ENCODE data around the gene SIKE1.
"Not testable (repeated sequence)": the region's sequence is repeated elsewhere in the genome, so short reads cannot be mapped to it uniquely, and the experiment has no call there.

Gene SIKE1

DNA sequence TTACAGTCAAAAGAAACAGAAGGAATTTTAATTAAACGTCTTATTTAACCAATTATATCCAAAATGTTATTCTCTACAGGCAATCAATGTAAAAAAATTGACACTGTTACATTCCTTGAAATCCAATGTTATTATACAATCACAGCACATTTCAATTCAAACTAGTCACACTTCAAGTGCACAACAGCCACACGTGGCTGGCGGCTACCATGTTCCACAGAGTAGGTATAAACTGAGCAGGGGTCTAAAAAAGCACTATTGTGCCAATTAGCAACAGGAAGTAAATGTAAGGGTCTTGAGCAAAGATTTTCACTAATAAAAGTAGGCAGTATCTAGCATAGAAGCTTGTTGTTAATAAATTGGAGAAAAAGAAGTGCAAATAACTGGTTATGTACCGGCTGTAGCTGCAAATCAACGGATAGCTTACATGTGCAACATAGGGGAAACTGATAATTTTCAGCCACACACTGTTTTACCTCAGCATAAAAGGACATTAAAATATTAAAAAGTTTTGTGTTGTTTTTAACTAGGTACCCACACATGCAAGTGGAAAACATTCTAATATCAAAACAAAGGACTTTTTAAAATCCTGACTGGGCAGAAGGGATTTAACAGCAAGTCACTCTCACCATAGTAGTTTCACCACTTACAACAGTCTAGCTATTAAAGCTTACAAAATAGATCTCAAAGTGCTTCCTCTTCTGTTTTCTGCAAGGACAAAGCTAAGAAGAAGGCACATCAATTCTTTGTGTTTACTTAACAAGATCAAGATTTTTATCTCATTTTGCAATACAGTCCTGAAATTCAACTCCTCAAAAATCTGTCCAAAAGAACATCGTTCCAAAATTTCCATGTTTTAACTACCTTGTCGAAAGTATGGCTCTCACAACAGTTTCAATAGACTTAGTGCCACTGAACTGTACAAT, 25.2 kb downstream of the SIKE1 start:
- no peak for DNase-seq

DNA sequence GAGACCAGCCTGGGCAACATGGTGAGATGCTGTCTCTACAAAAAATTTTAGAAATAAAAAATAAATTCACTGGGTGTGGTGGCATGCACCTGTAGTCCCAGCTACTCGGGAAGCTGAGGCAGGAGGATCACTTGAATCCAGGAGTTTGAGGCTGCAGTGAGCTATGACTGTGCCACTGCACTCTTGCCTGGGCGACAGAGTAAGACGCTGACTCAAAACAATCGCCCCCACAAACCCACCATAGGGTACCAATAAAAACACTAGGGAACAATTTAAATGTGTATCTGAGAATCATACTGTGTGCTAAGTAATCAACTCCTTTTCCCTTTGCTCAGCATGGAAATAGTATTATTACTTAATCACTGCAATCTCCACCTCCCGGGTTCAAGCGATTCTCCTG, 26.8 kb downstream of the SIKE1 start:
- not testable (repeated sequence) for DNase-seq

DNA sequence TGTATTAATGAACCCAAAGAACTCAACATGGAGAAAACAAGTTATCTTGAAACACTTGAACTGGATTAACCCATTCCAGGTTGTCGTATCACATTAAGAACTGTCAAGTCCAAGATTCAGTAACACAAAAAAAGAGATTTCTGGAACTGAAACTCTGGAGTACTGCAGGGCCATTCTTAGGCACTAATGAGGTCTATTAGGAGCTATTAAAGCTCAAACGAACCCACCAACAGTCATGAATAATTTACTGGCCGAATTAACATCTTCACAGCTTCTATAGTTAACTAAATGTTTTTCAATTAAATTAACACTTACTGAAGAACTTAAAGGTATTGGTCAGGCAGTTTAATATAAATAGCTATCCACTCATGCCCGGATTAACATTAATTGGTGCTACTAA, 27.3 kb downstream of the SIKE1 start:
- DNase-seq: peak in 1 of 2 experiments; percentile 12

DNA sequence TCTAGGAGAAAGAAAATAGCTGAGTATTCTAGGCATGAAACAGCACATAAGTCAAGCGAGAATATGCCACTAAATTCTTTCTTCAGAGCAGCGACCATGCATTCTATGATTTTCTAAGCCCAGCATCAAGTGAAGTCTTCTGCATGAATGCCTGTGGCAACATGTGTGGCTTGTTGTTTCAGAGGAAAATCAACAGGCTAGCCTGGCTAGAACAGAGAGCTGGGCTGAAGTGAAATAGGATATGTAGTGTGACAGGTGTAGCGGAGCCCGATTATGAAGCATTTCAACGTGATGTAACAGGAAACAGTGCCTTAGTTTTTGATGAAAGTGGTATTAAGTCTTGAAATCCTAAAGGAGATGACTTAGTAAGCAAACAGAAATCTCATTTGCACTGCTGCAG, 29.7 kb downstream of the SIKE1 start:
- DNase-seq: peak in 1 of 2 experiments; percentile 68

DNA sequence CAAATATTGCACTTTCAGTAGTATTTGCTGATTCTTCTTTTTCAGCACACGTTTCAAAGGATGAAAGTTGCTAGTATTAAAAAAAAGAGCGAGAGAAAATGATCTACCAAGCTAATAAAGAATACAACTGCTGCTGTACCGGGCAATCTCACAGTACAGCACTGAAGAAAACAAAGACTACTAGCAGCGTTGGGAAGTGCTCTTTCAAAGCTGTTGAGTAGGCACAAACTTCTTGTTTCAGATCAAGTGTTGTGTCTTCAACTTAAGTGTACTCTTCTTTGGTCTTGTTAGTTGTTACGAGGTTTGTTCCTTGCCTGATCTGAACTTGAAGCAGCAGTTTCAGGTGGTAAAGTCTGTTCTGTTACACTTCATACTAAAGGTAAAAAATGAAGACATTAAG, 30.6 kb downstream of the SIKE1 start:
- DNase-seq: no peak

DNA sequence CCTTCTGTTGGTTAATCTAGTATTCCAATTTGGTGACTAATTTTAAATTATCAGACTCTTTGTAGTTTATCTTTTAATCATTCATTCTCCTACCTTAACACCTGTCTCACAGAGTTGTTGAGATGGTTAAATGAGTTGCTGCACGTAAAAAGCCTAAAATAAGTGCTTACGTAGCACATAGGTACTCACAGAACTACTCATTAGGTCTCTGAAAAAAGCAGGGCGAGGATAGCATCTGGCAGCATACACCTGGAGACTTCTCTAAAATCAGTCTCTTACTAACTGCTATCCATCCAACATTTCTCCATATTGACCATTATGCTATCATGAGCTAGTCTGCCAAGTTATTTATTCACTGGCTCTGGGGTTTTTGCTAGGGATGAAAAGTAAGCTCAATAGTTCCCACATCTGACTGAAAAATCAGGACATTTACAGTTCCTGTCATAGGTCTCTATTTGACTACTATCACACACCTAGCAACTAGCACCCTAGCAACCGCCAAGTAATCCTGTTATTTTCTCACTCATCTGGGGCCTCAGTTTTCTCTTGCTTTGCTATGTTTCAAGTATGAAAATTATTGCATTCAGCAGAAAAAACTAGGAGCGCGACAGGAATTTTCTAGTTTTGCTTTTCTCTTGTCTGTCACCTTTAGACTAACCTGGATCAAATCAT, 33.9 kb downstream of the SIKE1 start:
- no peak for DNase-seq

DNA sequence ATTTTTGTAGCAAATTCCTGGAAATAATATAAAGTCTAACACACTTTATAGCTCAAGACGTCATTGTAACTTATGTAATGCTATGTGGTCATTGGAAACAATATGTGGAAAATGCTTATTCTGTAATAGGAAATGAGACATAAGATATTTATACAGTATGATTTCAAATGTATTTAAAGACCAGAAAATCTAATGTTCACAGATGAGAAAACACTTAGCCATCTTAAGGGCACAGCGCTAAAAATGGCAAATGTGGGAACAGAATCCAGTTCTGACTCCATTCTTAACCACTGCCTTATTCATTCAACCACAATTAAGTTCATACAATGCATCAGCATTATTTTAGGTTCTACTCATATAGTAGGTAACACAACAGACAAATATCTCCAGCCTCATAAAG, 35.2 kb downstream of the SIKE1 start:
- DNase-seq: no peak

DNA sequence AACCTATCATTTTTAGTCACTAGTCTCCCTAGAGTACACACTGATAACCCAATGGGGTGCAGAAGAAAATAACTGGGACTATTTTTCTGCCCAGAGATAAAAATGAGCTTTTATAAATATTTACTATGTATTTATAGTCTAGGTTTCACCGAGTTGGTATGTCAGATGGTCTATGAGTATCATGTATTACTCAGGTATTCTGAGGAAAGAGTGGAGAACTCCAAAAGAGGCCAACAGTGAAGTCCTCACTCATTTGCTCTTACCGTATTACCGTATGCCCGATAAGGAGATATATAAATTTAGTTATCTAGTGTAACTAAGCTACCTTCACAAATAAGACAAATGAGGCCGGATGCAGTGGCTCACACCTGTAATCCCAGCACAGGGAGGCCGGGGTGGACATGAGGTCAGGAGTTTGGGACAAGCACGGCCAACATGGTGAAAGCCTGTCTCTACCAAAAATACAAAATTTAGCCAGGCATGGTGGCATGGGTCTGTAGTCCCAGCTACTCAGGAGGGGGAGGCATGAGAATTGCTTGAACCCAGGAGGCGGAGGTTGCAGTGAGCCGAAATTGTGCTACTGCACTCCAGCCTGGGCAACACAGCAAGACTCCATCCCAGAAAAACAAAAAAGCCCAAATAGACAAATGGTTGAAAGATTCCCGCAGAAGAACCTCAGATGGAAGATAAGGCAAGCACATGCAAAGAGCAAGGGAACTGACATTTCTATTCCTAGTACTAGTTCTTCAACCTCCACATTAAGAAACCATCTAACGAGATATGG, 38.3 kb downstream of the SIKE1 start:
- no peak for DNase-seq

DNA sequence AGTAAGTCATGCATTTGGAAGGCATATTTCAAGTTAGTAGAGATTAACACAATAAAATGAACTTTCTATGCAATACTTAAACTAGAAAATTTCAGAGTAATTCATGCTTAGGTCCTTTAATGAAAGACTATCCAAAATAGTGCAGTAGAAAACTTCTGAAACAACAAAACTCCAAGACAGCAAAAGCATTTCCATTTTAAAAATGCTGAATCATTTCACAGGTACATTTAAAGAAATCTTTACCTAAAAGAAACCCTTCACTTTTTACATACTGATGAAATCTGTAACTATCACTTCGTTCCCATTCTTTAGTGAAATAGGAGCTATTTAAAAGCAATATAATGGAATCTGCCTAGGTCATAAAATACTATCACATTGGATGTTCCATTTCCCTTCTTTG, 40.2 kb downstream of the SIKE1 start:
- DNase-seq: no peak

DNA sequence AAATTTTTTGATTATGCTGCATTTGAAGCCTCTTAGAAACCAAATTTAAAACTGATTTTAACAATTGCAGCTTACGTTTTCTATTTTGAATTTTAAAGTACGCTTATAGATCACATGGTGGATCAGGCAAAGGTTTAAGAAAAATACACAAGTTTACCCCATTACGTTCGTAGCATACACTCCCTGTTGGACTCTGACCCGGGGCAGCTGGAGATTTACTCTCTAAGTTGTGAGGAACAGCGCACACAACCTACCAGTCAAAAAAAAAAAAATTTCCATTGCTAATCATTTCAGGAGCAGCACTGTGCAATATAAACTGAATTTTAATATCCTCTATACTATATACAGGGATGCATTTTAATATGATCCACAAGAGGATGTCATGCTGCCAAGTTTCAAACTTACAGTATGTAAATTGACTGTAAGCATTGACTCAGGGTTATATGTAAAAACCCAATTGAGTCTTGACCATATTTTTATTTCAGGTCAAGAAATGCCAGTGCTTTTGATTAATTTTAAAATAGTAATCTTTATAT, 43.1 kb downstream of the SIKE1 start:
- no peak for DNase-seq

DNA sequence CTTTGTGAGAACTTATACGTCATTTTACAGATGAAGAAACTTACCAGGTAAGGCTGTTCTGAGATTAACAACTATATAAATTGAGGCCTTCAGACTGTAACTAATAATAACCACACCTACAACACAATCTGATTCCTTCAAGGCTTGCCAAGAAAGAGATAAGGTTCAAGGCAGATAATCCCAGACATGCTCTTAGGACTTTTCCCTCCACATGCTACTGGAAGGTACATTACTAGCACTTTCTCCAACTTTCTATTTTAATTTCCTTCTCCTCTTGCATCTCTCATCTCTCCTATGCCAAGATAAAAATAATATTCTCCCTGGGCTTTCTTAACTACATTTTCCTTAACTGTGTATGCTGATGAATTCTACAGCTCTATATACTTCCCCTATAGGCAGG, 45.0 kb downstream of the SIKE1 start:
- no peak for DNase-seq

DNA sequence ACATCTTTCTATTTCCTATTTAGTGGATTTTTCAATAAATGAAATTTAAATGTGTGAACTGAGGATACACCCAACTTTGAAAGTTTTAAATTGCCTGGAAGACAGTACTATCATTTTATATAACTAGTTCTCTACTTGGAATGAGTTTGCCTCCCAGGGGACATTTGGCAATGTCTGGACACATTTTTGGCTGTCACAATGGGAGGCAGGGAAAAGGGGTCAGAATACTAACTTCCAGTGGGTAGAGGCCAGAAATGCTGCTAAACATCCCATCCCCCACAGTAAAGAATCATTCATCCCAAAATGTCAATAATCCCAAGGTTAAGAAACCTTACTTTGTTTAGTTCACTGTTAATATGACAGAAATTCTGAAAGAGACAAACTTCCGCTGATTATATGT, 50.7 kb downstream of the SIKE1 start:
- DNase-seq: no peak

DNA sequence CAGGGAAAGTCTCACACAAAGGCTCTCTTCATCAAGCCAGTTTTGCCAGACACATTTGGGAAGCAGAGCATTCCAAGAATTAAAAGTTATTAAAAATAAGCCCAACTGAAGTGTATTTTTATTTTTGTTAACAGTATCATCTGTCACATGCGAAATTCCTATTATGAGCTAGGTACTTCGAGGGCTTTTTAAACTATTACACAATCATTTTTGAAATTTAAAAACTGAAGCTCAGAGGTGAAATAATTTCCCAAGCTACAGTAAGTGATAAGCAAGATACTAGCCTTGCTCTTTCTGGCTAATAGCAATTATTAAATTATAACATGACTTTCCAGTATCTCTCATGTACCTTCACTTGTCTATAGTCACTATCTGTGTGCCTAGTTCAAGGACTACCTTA, 51.9 kb downstream of the SIKE1 start:
- DNase-seq: no peak

DNA sequence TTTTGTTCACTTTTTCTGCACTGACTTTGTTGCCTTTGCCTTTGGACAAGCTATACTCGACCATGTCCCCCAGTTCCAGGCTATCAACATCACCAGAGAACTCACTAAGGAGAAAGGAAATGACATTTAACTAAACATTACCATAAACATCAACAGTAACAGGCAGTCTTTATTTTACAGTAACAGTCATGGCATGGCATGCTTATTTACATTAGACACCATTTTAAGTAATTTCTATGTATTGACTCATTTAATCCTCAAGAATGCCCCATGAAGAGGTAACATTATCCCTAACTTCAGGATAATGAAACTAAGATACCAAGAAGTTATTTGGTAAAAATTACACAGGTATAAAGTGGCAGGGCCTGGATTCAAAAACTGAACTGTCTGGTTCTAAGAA, 55.3 kb downstream of the SIKE1 start:
- no peak for DNase-seq

DNA sequence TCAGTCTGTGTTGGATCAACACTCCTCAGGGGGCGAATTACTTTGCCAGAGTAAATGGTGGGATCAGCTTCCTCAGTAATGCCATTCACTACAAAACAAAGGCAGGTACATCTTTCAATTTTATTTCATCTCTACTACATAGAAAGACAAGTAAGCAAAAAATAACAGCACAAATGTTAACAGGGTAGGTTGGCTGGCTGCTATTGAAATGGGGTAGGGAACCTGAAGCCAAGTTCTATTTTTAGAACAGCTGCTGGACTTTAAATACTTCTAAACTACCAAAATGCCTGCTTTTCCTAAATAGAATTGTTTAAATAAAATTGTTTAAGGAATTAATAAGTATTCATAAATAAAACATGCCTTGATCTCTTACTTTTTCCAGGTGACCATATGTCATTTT, 56.6 kb downstream of the SIKE1 start:
- no peak for DNase-seq

DNA sequence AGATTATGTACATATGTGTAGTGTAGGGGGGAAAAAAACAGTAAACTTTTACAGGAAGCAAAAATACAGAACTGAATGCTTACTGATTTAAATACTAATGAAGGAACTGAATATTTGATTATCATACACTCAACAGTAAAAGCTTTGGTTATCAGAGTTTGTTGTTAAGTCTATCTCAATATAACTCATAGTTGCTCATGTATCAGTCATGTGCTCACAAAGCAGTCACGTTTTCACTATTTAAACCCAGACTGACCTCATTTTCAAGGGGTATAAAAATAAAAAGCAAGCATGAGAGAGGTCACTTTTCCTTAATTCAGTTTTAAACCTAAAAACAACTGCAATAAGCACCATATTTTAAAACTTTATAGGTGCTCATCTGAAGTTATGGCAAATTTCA, 57.0 kb downstream of the SIKE1 start:
- DNase-seq: no peak

DNA sequence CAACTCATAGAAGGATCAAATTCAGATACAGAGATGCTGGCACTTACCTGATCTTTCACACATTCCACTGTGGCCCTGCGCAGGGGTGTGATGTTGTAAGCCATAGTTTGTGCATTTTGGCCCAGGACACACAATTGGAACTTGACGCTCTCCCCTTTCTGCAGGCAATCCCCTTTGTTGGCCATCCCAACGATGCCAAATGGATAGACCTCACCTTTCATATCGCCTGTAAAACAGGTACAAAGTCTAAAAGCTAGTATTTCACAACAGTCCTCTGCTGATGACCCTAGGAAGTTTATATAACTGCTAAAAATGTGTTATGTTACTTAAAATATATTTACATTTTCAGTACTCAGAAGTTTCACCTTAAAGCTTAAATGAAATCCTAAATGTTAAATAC, 60.0 kb downstream of the SIKE1 start:
- no peak for DNase-seq
